Ishikawa (cell line): Measurements from ENCODE around the gene CEP164.

ENCODE experiments used
- CREB1 ChIP-seq: IDR thresholded peaks from 2 replicates; pipeline ENCODE4 v1.6.1; 2012; ENCODE audit warnings: low read depth
- EP300 ChIP-seq: IDR thresholded peaks from 2 replicates; pipeline ENCODE4 v1.6.1; 2012; ENCODE audit warnings: borderline replicate concordance
- MAX ChIP-seq: IDR thresholded peaks from 2 replicates; pipeline ENCODE4 v1.6.1; 2012
- REST ChIP-seq: IDR thresholded peaks from 2 replicates; pipeline ENCODE4 v1.6.1; 2012; ENCODE audit warnings: low read depth, mild to moderate bottlenecking
- TAF1 ChIP-seq: IDR thresholded peaks from 2 replicates; pipeline ENCODE4 v1.6.1; 2012; ENCODE audit warnings: low read depth, mild to moderate bottlenecking
- TEAD4 ChIP-seq: IDR thresholded peaks from 2 replicates; pipeline ENCODE4 v1.6.1; 2012
- YY1 ChIP-seq: IDR thresholded peaks from 2 replicates; pipeline ENCODE4 v1.6.1; 2012; ENCODE audit warnings: low read depth

- no peak for TF ChIP-seq TAF1
- no peak for TF ChIP-seq TEAD4
- TF ChIP-seq YY1 = no peak
- TF ChIP-seq EP300 = no peak
- TF ChIP-seq MAX = no peak
- TF ChIP-seq CREB1 = no peak
- TF ChIP-seq REST = no peak
Measured at GRCh38 chr11:117458275-117459122, 130.8 kb downstream of the CEP164 start.
